Tibial artery (tissue), 4 donors: ENCODE results near the gene UVSSA.

Source experiments
- DNase-seq, 2 donors: peaks; one replicate each; pipeline ENCODE4 v3.0.0-alpha.2; 2019
- H3K27ac ChIP-seq, 2 donors: fragments of 200-600 bp; sonication (generic) in 1 of 2; 1 replicate in 1 of 2; 2 replicates in 1 of 2; pipeline ENCODE4 v1.5.1; 2018 to 2019; ENCODE audit warnings: mild to moderate bottlenecking in 1 of 2
- H3K27me3 ChIP-seq, 2 donors: fragments of 200-600 bp; sonication (generic) in 1 of 2; one replicate each; pipeline versions ENCODE4 v1.5.1 to v1.6.0; 2016 to 2019
- H3K36me3 ChIP-seq, 3 donors: fragments of 200-600 bp; sonication (generic) in 2 of 3; one replicate each; pipeline ENCODE4 v1.5.1; 2016 to 2019; ENCODE audit warnings: mild to moderate bottlenecking in 2 of 3
- H3K4me1 ChIP-seq, 4 donors: fragments of 200-600 bp; sonication (generic) in 2 of 4; 1 replicate in 3 of 4; 2 replicates in 1 of 4; pipeline ENCODE4 v1.5.1; 2016 to 2019
- H3K4me3 ChIP-seq, 2 donors: fragments of 200-600 bp; sonication (generic) in 1 of 2; 1 replicate in 1 of 2; 2 replicates in 1 of 2; pipeline ENCODE4 v1.5.1; 2018 to 2019; ENCODE audit warnings: mild to moderate bottlenecking in 2 of 2
- H3K9me3 ChIP-seq, 3 donors: fragments of 200-600 bp; sonication (generic) in 1 of 3; one replicate each; pipeline ENCODE4 v1.5.1; 2016 to 2019
- CTCF ChIP-seq, 2 experiments: fragments of 200-600 bp in 1 of 2; fragments of 450-650 bp in 1 of 2; IDR thresholded peaks; one replicate each; pipeline ENCODE4 v1.5.1; 2017 to 2019; ENCODE audit warnings: antibody characterized with exemption in 2 of 2, mild to moderate bottlenecking in 1 of 2, moderate library complexity in 1 of 2
- intact Hi-C: fragments of 100-400 bp; cut with DNase I; formaldehyde crosslinking; loops from one replicate; pipeline ENCODE4 v1.15.0; 2023; ENCODE audit warnings: low total_unique reads

The UVSSA gene

GRCh38 chr4:1325681-1326635 lies 21.1 kb upstream of the UVSSA start:
- intact Hi-C loops: no loop called here
- Histone ChIP-seq H3K27me3 (no peaks in the 10 kb centered on the region), H3K36me3 (peaks cover 18 to 80% (median 75%) of the 10 kb centered on the region in 3 donors), H3K4me1 (peaks cover 0 to 15% (median 5%) of the 10 kb centered on the region in 4 donors), H3K27ac (no peak overlapping the region), H3K9me3 (no peaks in the 10 kb centered on the region), H3K4me3 (no peak overlapping the region)
- no peak for DNase-seq
- no peak for TF ChIP-seq CTCF (IDR thresholded peaks at IDR 0.05)

DNA sequence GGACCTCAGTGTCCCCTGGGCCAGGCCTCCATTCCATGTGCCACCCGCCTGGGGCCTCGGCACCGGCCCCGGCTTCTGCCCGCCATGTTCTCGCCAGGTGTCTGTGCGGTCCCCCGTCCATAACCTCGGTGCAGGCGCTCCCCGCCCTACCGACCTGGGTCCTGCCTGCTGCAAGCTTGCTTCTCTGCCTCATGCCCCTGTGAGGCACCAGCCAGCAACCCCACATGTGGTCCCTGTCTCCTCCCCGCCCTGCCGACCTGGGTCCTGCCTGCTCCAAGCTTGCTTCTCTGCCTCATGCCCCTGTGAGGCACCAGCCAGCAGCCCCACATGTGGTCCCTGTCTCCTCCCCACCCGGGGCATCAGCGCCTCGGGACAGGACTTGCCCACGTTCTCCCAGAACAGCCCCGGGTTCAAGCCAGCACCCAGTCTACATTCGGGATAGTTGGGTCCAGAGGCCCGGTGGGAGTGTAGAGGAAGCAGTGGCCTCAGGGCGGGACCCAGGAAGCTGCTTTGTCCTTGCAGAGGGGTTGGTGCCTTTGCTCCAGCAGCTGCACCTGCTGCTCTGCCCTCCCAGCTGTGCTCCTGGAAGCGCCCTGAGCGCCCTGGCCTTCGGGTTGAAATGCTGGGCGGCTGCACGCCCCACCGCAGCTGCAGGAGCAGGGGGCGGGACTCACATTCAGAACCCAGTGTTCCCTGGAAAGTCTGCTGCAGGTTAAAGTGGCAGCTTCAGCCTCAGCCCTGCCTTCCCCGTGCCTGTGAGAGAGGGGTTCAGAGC lies 20.1 kb upstream of the UVSSA start:
- Histone ChIP-seq H3K36me3 (peaks cover 18 to 87% (median 82%) of the 10 kb centered on the region in 3 donors), H3K4me1 (peaks cover 0 to 17% (median 5%) of the 10 kb centered on the region in 4 donors), H3K4me3 (no peak overlapping the region), H3K9me3 (no peaks in the 10 kb centered on the region), H3K27ac (no peak overlapping the region), H3K27me3 (no peaks in the 10 kb centered on the region)
- no peak for DNase-seq
- TF ChIP-seq CTCF (IDR thresholded peaks at IDR 0.05): no peak
- intact Hi-C loops: no loop called here

DNA sequence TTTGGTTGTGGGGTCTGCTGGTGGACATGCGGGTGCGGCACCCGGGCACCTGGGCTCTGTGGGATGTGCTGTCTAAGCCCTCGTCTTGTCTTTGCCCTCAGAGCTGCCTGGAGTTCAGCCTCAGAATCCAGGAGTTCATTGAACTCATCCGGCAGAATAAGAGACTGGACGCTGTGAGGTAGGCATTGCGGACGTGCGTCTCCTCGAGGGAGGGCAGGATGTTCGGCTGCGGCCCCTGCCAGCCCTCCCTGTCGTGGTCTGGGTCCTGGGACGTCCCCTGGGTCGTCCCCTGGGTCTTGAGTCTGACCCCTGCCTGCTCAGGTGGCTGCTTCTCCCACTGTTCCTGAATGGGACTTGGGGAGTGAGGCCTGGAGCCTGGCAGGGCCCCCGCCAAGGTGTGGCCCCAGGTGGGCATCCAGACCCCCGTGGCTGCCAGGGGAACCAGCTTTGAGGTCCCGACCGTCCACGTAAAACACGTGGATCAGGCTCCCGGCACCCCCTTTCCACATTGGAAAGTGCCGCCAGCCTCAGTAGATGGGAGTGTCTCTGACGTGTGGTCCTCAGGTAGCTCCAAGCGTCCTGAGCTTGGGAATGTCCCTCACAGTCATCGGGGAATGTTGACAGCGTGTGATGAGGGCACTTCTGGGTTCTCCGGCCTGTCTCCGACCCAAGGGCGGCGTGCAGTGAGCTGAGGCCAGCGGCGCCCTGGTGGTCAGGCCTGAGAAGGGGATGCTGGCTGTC lies 19.3 kb upstream of the UVSSA start:
- TF ChIP-seq CTCF (IDR thresholded peaks at IDR 0.05): no peak
- Histone ChIP-seq H3K4me3 (no peak overlapping the region), H3K4me1 (peaks cover 0 to 17% (median 5%) of the 10 kb centered on the region in 4 donors), H3K27me3 (no peaks in the 10 kb centered on the region), H3K36me3 (peaks cover 20 to 87% (median 78%) of the 10 kb centered on the region in 3 donors), H3K9me3 (no peaks in the 10 kb centered on the region), H3K27ac (no peak overlapping the region)
- no peak for DNase-seq
- intact Hi-C loops: no loop called here

GRCh38 chr4:1328267-1329155 lies 18.5 kb upstream of the UVSSA start:
- no peaks in the 10 kb centered on the region for H3K27me3 ChIP-seq
- H3K27ac ChIP-seq: no peak overlapping the region
- no peaks in the 10 kb centered on the region for H3K9me3 ChIP-seq
- peaks cover 0 to 13% (median 3%) of the 10 kb centered on the region in 4 donors for H3K4me1 ChIP-seq
- H3K4me3 ChIP-seq: no peak overlapping the region
- TF ChIP-seq CTCF (IDR thresholded peaks at IDR 0.05): no peak
- intact Hi-C loops: no loop called here
- no peak for DNase-seq
- H3K36me3 ChIP-seq: peaks cover 27 to 90% (median 77%) of the 10 kb centered on the region in 3 donors
